ENCODE measurements around the gene L1TD1. TPM values are rescaled to one million over a fixed set of nuclear protein-coding genes. Genes with fewer than 3 reads are reported as not detected.

Gene L1TD1
- polyA plus RNA-seq, 1 donor from 2014 or later = not detected

- H3K36me3 ChIP-seq (ENCODE audit: insufficient read depth, low read length) = no peaks in the 10 kb centered on the region
- no peaks in the 10 kb centered on the region for H4K20me1 ChIP-seq (ENCODE audit: insufficient read depth)
- H3K4me3 ChIP-seq (ENCODE audit: low read length) = no peak overlapping the region
- no peaks in the 10 kb centered on the region for H3F3A ChIP-seq (ENCODE audit: insufficient read depth, low read length, poor library complexity, severe bottlenecking)
- H3K27ac ChIP-seq (ENCODE audit: low read length) = no peak overlapping the region
- no peak overlapping the region for H2AFZ ChIP-seq (ENCODE audit: low read depth, low read length)
- no peak overlapping the region for H3K9ac ChIP-seq (ENCODE audit: low read length)
- H3K9me3 ChIP-seq (ENCODE audit: low read length) = no peaks in the 10 kb centered on the region
- no peak overlapping the region for H3K4me2 ChIP-seq (ENCODE audit: low read length)
- no peaks in the 10 kb centered on the region for H3K79me2 ChIP-seq (replicated peaks; ENCODE audit: insufficient read depth, low read length)
- no peaks in the 10 kb centered on the region for H3K27me3 ChIP-seq (ENCODE audit: insufficient read depth, low read depth, low read length)
- TF ChIP-seq SMC3 (conservative IDR thresholded peaks at IDR 0.05; ENCODE audit: poor library complexity) (no peak), RAD21 (conservative IDR thresholded peaks at IDR 0.05) (no peak), TAF1 (IDR thresholded peaks at IDR 0.05; ENCODE audit: low read depth) (no peak), POLR2AphosphoS5 (IDR thresholded peaks at IDR 0.05) (no peak)
- no peaks in the 10 kb centered on the region for H3K9me2 ChIP-seq (ENCODE audit: insufficient read depth, low read length)
Observed at GRCh38 chr1:62230718-62231117, 36.1 kb downstream of the L1TD1 start.

GRCh38 chr1:62232871-62233278 lies 38.2 kb downstream of the L1TD1 start:
- Histone ChIP-seq H3K27me3 (ENCODE audit: insufficient read depth, low read depth, low read length) (no peaks in the 10 kb centered on the region), H2AFZ (ENCODE audit: low read depth, low read length) (no peak overlapping the region), H3K4me2 (ENCODE audit: low read length) (no peak overlapping the region), H3K4me3 (ENCODE audit: low read length) (no peak overlapping the region), H3K36me3 (ENCODE audit: insufficient read depth, low read length) (no peaks in the 10 kb centered on the region), H3K9me3 (ENCODE audit: low read length) (no peaks in the 10 kb centered on the region), H3K9me2 (ENCODE audit: insufficient read depth, low read length) (no peaks in the 10 kb centered on the region), H4K20me1 (ENCODE audit: insufficient read depth) (no peaks in the 10 kb centered on the region), H3K79me2 (replicated peaks; ENCODE audit: insufficient read depth, low read length) (no peaks in the 10 kb centered on the region), H3K9ac (ENCODE audit: low read length) (no peak overlapping the region), H3F3A (ENCODE audit: insufficient read depth, low read length, poor library complexity, severe bottlenecking) (no peaks in the 10 kb centered on the region), H3K27ac (ENCODE audit: low read length) (no peak overlapping the region)
- TF ChIP-seq SMC3 (conservative IDR thresholded peaks at IDR 0.05; ENCODE audit: poor library complexity) = no peak
- no peak for TF ChIP-seq REST (IDR thresholded peaks at IDR 0.05; ENCODE audit: borderline replicate concordance)
- TF ChIP-seq TAF1 (IDR thresholded peaks at IDR 0.05; ENCODE audit: low read depth) = no peak
- TF ChIP-seq EP300 (conservative IDR thresholded peaks at IDR 0.05; ENCODE audit: poor library complexity, severe bottlenecking) = no peak
- TF ChIP-seq CTCF (IDR thresholded peaks at IDR 0.05; ENCODE audit: poor library complexity, severe bottlenecking) = no peak
- no peak for TF ChIP-seq POLR2AphosphoS5 (IDR thresholded peaks at IDR 0.05)
- no peak for TF ChIP-seq EZH2 (IDR thresholded peaks at IDR 0.05; ENCODE audit: borderline replicate concordance, insufficient read depth, low read length, poor library complexity, severe bottlenecking)
- no peak for TF ChIP-seq MXI1 (conservative IDR thresholded peaks at IDR 0.05; ENCODE audit: poor library complexity, severe bottlenecking)
- TF ChIP-seq RAD21 (conservative IDR thresholded peaks at IDR 0.05) = no peak

Data from neural cell (in vitro differentiated cells).